AG10803 (cell line): ENCODE data around the gene C17orf114.

Source experiments
- DNase-seq: peaks from one replicate; pipeline ENCODE4 v3.0.0; 2010; ENCODE audit warnings: low read depth
- H3K4me3 ChIP-seq: 2 replicates; pipeline ENCODE4 v1.5.1; 2011; ENCODE audit warnings: mild to moderate bottlenecking, low read length, control low read depth
- TF ChIP-seq, protein P1 (sequence below): conservative IDR thresholded peaks from 2 replicates; pipeline ENCODE4 v1.5.1; 2011; ENCODE audit warnings: mild to moderate bottlenecking, low read length, control low read depth, inconsistent platforms

C17orf114 gene

DNA sequence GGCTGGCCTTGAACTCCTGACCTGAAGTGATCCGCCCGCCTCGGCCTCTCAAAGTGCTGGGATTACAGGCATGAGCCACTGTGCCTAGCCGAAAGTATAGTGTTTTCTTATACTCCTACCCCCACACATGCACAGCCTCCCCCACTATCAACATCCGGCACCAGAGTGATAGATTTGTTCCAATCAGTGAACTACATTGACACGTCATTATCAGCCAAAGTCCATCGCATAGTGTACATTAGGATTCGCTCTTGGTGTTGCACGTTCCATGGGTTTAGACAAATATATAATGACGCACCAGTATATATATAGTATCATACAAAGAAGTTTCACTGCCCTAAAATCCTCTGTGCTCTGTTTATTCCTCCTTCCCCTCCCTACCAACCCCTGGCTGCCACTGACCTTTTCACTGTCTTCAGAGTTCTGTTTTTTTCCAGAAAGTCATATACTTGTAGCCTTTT is 42.3 kb downstream of the C17orf114 start:
- TF ChIP-seq, protein P1, sequence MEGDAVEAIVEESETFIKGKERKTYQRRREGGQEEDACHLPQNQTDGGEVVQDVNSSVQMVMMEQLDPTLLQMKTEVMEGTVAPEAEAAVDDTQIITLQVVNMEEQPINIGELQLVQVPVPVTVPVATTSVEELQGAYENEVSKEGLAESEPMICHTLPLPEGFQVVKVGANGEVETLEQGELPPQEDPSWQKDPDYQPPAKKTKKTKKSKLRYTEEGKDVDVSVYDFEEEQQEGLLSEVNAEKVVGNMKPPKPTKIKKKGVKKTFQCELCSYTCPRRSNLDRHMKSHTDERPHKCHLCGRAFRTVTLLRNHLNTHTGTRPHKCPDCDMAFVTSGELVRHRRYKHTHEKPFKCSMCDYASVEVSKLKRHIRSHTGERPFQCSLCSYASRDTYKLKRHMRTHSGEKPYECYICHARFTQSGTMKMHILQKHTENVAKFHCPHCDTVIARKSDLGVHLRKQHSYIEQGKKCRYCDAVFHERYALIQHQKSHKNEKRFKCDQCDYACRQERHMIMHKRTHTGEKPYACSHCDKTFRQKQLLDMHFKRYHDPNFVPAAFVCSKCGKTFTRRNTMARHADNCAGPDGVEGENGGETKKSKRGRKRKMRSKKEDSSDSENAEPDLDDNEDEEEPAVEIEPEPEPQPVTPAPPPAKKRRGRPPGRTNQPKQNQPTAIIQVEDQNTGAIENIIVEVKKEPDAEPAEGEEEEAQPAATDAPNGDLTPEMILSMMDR: no peak
- no peak for DNase-seq
- no peak overlapping the region for H3K4me3 ChIP-seq

DNA sequence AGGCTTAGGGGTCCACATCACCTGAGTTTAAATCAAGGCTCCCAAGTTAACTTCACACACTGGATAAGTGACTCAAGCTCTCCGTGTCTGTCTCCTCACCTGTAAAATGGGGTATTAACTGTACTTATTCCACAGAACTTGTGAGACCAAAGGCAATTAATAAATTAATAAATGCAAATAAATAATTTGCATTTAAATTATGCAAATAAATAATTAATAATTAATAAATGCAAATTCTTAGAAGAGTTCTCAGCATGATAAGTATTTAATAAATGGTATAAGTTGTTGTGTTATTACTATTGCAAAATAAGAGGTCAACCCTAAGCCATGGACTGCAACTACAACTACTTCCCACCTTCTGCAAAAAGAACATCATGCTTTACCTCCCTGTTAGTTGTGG is 48.7 kb downstream of the C17orf114 start:
- TF ChIP-seq, protein P1: no peak
- DNase-seq: no peak

DNA sequence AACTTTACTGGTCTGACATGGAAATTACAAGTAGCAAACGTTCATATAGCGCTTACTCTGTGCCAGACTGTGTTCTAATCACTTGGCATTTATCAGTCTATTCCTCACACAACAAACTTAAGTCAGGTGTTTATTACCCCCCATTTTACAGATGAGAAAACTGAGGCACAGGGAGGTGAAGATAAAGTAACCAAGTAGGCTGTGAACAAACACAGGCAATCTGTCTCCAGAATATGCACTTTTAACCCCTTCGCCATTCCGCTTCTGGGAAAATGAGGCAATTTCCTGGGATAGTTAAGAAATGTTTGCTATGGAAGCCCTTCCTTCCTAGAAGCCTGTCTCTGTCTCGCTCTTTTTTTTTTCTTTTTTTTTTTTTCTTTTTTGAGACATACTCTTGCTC is 50.2 kb downstream of the C17orf114 start:
- peak; percentile 32 for DNase-seq
- H3K4me3 ChIP-seq: no peak overlapping the region
- TF ChIP-seq, protein P1: no peak

More for the DNA sequence above, 48.7 kb downstream of the C17orf114 start:
- no peak overlapping the region for H3K4me3 ChIP-seq
